Measurements from ENCODE around the gene COX7A1.
A peak's percentile ranks its signal among the peaks of the same experiment; 100 is the strongest.
"Not testable (repeated sequence)": the region's sequence is repeated elsewhere in the genome, so short reads cannot be mapped to it uniquely, and the experiment has no call there.

The COX7A1 gene

GRCh38 chr19:36141039-36141927 is 11.0 kb downstream of the COX7A1 start:
- TF ChIP-seq, protein P1, sequence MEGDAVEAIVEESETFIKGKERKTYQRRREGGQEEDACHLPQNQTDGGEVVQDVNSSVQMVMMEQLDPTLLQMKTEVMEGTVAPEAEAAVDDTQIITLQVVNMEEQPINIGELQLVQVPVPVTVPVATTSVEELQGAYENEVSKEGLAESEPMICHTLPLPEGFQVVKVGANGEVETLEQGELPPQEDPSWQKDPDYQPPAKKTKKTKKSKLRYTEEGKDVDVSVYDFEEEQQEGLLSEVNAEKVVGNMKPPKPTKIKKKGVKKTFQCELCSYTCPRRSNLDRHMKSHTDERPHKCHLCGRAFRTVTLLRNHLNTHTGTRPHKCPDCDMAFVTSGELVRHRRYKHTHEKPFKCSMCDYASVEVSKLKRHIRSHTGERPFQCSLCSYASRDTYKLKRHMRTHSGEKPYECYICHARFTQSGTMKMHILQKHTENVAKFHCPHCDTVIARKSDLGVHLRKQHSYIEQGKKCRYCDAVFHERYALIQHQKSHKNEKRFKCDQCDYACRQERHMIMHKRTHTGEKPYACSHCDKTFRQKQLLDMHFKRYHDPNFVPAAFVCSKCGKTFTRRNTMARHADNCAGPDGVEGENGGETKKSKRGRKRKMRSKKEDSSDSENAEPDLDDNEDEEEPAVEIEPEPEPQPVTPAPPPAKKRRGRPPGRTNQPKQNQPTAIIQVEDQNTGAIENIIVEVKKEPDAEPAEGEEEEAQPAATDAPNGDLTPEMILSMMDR (IDR thresholded peaks at IDR 0.05; ENCODE audit: borderline replicate concordance, insufficient read depth, low read depth, low read length) = no peak
- peak overlapping the region; percentile 74 for H3K4me3 ChIP-seq (ENCODE audit: low read depth, low read length)

DNA sequence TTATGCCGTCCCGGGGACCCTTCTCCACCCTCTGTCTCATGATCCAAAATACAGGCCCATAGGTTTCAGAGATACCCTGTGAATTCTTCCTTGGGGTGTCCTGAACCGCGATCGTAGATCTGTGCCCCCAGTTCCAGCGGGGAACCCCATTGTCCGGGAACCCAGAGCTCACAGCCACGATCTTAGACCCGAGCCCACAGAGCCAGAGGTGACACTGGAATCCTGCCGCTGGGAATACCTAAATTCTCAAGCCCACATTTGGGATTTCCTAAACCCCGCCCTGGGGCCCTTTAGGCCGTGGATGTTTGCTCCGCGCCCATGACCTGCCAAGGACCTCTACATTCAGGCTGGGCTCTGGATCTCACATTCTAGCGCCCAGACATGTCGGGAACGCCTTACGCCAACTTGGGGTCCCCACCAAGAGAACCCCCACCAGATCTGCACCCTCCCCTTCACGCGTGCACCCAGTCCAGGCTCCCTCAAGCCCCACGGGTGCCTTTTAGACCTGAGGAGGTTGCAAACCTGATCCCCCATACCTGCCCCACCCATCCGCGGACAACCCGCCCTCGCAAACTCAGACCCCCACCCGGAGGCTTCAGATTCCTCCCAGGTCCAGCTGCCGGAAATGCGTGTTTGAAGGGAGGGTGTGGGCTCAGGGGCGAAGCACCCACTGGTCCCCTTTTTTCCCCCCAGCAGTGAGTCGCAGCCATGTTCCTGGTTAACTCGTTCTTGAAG is 11.8 kb downstream of the COX7A1 start:
- H3K4me3 ChIP-seq (ENCODE audit: low read depth, low read length) = peak overlapping the region; percentile 74
- TF ChIP-seq, protein P1 (IDR thresholded peaks at IDR 0.05; ENCODE audit: borderline replicate concordance, insufficient read depth, low read depth, low read length) = no peak

DNA sequence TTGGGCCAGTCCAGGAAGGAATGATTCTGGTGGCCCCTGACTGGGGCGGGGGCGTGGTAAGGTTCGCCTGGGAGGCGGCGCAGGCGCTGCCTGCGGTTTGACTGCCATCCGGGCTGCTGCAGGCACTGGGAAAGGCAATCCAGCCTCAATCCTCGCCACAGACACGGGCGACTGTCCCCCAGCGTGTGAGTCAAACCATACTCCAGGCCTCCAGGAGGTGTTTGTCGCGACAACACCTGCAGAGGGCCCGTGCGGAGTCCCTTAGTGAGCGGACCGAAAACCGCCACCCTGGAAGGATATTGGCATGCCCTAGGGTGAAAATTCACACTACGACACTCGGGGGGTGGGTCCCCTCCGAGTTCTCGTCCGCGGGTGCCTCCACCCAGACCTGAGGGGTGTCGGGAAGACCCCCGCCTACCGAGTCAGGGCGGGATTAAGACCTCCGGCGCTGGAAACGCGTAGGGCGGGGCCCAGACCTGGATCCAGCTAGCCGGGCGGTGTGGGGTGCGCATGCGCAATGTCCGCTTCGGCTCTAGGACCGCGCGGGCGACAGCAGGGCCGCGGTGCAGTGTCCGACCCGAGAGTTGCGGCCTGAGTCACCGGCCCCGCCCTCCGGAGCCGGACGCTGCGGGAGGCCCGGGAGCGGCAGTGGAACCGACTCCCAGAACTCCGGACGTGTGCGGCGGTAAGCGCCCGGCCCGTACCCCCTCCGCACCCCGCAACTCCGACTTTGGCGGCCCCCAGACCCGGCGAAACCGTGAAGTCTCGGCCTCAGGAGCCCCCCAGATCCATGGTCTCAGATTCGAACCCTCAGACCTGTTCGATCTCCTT is 12.6 kb downstream of the COX7A1 start, which contains the start of gene CAPNS1:
TSS of gene CAPNS1 (plus strand) at position 594 of the 831 bp plus-strand sequence. CDS start 946 bp downstream, outside the sequence.
- peak within 1 kb of the TSS; percentile 74 for H3K4me3 ChIP-seq (ENCODE audit: low read depth, low read length)
- TF ChIP-seq, protein P1 (IDR thresholded peaks at IDR 0.05; ENCODE audit: borderline replicate concordance, insufficient read depth, low read depth, low read length) = peak; percentile 18; the same call in 1 of the 2 replicates

DNA sequence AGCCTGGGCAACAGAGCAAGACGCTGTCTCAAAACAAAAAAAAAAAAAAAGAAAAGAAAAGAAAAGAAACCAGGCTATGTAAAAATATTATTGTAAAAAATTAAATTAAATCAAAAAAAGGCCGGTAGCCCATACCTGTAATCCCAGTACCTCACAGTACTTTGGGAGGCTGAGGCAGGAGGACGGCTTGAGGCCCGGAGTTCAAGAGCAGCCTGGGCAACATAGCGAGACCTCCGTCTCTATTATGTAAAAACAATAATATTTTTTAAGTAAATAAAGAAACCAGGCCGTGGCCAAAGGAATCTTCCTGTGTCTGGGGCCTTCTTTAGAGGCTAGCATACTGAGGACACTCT is 13.2 kb downstream of the COX7A1 start:
- peak overlapping the region; percentile 74 for H3K4me3 ChIP-seq (ENCODE audit: low read depth, low read length)
- TF ChIP-seq, protein P1 (IDR thresholded peaks at IDR 0.05; ENCODE audit: borderline replicate concordance, insufficient read depth, low read depth, low read length) = no peak

DNA sequence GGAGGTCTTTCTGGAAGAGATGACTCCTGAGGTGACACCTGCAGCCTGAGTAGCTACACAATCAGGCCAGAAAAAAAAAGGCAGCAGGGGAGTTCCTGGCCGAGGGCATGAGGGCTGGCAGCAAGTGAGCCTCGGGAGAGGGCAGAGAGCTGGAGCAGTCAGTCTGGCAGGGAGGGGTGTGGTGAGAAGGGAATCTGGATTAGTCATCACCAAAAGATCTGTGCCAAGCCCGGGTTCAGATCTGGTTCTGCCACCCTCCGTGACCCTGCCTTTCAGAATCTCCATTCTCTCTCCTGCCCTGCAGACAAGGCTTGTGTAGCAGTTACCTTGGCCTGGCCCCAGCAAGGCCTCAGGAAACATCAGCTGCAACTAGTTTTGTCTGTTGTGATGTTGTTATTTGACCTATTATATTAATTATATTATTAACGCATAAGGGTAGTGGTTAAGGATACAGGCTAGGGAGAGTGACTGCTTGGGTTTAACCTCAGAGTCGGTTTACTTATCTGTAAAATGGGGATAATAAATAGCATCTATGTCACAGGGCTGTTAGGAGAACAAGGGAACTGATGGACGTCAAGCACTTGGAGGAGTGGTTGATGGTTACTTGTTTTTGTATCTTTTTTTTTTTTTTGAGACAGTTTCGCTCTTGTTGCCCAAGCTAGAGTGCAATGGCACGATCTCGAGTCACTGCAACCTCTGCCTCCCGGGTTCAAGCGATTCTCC is 15.1 kb downstream of the COX7A1 start:
- H3K4me3 ChIP-seq (ENCODE audit: low read depth, low read length) = no peak overlapping the region
- TF ChIP-seq, protein P1 (IDR thresholded peaks at IDR 0.05; ENCODE audit: borderline replicate concordance, insufficient read depth, low read depth, low read length) = no peak

DNA sequence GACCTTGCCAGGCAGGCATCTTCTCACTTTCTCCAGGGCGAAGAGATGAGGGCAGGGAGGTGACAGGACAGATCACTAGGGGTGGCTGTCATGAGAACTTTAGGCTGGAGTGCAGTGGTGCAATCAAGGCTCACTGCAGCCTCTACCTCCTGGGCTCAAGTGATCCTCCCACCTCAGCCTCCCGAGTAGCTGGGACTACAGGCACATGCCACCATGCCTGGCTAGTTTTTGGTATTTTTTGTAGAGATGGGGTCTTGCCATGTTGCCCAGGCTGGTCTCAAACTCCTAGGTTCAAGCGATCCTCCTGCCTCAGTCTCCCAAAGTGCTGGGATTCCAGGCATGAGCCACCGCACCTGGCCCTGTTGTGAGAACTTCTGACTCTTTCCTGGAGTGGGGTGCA is 17.4 kb downstream of the COX7A1 start:
- H3K4me3 ChIP-seq (ENCODE audit: low read depth, low read length) = not testable (repeated sequence)

DNA sequence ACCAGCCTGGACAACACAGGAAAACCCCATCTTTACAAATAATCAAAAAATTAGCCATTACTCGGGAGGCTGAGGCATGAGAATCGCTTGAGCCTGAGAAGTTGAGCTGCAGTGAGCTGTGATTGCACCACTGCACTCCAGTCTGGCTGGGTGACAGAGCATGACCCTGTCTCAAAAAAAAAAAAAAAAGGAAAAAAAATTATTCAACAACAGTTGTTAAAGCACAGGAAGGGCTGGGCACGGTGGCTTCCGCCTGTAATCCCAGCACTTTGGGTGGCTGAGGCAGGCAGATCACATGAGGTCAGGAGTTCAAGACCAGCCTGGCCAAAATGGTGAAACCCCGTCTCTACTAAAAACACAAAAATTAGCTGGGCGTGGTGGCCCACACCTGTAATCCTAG is 21.0 kb downstream of the COX7A1 start:
- H3K4me3 ChIP-seq (ENCODE audit: low read depth, low read length) = not testable (repeated sequence)

Measured in GM12875 (cell line).